H4 (cell line): ENCODE measurements around the gene EYA4. TPM values are rescaled to one million over a fixed set of nuclear protein-coding genes. Genes with fewer than 3 reads are reported as not detected.

Experiments
- DNase-seq: peaks from one replicate; pipeline ENCODE4 v3.0.0-alpha.2; 2015; ENCODE audit warnings: low spot score
- total RNA-seq: library from RNA; depleted of rRNA; stranded (reverse); fragments of >200 nt; shearing (Covaris generic); gene quantifications from 2 replicates; pipeline ENCODE4 v1.2.3, GENCODE V29; 2014

The EYA4 gene
- total RNA-seq, 1 experiment from 2014 or later, result 25.7 TPM

GRCh38 chr6:133447924-133448323 is 206.8 kb downstream of the EYA4 start:
- DNase-seq, result no peak

- no peak for DNase-seq
Measured at GRCh38 chr6:133456439-133456838, 215.3 kb downstream of the EYA4 start.

GRCh38 chr6:133456944-133457343 is 215.8 kb downstream of the EYA4 start:
- DNase-seq, result no peak

- DNase-seq, result no peak
Measured at GRCh38 chr6:133460101-133460500, 218.9 kb downstream of the EYA4 start.

GRCh38 chr6:133463790-133464189 is 222.6 kb downstream of the EYA4 start:
- no peak for DNase-seq

- no peak for DNase-seq
Measured at GRCh38 chr6:133466680-133467079, 225.5 kb downstream of the EYA4 start.

GRCh38 chr6:133467231-133467981 is 226.2 kb downstream of the EYA4 start:
- no peak for DNase-seq

- DNase-seq, result no peak
Measured at GRCh38 chr6:133467982-133468380, 226.8 kb downstream of the EYA4 start.

GRCh38 chr6:133468591-133468990 is 227.4 kb downstream of the EYA4 start:
- DNase-seq, result no peak

- DNase-seq, result no peak
Measured at GRCh38 chr6:133474516-133474915, 233.4 kb downstream of the EYA4 start.

- DNase-seq, result no peak
Measured at GRCh38 chr6:133478673-133479072, 237.5 kb downstream of the EYA4 start.

GRCh38 chr6:133487174-133487573 is 246.0 kb downstream of the EYA4 start:
- no peak for DNase-seq

GRCh38 chr6:133495205-133495903 is 254.2 kb downstream of the EYA4 start:
- no peak for DNase-seq

- DNase-seq, result no peak
Measured at GRCh38 chr6:133499662-133500061, 258.5 kb downstream of the EYA4 start.

GRCh38 chr6:133501675-133502270 is 260.6 kb downstream of the EYA4 start:
- no peak for DNase-seq

GRCh38 chr6:133502441-133503335 is 261.5 kb downstream of the EYA4 start:
- peak; percentile 78 for DNase-seq

GRCh38 chr6:133503336-133503729 is 262.2 kb downstream of the EYA4 start:
- DNase-seq, result no peak

GRCh38 chr6:133504158-133504557 is 263.0 kb downstream of the EYA4 start:
- DNase-seq, result no peak

- no peak for DNase-seq
Measured at GRCh38 chr6:133504761-133505160, 263.6 kb downstream of the EYA4 start.

- no peak for DNase-seq
Measured at GRCh38 chr6:133505681-133506080, 264.5 kb downstream of the EYA4 start.

- DNase-seq, result peak; percentile 13
Measured at GRCh38 chr6:133512410-133513016, 271.4 kb downstream of the EYA4 start.
